ENCODE results near the gene RTF2.
A peak's percentile ranks its signal among the peaks of the same experiment; 100 is the strongest.

The RTF2 gene

DNA sequence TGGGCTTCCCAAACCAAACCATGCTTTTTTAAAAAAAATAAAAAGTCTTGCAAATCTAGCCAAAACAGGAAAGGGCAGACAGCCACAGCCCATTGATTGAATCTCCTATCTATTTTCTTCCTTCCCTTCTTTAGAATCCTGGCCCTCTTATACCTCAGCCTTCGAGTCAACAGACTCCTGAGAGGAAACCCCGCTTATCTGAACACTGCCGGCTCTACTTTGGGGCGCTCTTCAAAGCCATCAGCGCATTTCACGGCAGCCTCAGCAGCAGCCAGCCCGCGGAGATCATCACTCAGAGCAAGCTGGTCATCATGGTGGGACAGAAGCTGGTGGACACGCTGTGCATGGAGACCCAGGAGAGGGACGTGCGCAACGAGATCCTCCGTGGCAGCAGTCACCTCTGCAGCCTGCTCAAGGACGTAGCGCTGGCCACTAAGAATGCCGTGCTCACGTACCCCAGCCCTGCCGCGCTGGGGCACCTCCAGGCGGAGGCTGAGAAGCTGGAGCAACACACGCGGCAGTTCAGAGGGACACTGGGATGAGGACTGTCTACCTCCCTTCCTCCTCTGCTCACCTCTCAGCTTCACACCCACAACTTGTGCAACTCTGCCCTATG lies 10.1 kb upstream of the RTF2 start:
- Mint-ChIP-seq H3K27ac (no peak overlapping the region), H3K9me3 (no peaks in the 10 kb centered on the region), H3K27me3 (ENCODE audit: low read depth, poor library complexity) (peaks cover 68% of the 10 kb centered on the region), H3K4me3 (no peak overlapping the region), H3K36me3 (ENCODE audit: low read depth) (no peaks in the 10 kb centered on the region), H3K4me1 (no peaks in the 10 kb centered on the region)
- TF ChIP-seq, protein P1, sequence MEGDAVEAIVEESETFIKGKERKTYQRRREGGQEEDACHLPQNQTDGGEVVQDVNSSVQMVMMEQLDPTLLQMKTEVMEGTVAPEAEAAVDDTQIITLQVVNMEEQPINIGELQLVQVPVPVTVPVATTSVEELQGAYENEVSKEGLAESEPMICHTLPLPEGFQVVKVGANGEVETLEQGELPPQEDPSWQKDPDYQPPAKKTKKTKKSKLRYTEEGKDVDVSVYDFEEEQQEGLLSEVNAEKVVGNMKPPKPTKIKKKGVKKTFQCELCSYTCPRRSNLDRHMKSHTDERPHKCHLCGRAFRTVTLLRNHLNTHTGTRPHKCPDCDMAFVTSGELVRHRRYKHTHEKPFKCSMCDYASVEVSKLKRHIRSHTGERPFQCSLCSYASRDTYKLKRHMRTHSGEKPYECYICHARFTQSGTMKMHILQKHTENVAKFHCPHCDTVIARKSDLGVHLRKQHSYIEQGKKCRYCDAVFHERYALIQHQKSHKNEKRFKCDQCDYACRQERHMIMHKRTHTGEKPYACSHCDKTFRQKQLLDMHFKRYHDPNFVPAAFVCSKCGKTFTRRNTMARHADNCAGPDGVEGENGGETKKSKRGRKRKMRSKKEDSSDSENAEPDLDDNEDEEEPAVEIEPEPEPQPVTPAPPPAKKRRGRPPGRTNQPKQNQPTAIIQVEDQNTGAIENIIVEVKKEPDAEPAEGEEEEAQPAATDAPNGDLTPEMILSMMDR (IDR thresholded peaks at IDR 0.05), result no peak
- no peak for DNase-seq

DNA sequence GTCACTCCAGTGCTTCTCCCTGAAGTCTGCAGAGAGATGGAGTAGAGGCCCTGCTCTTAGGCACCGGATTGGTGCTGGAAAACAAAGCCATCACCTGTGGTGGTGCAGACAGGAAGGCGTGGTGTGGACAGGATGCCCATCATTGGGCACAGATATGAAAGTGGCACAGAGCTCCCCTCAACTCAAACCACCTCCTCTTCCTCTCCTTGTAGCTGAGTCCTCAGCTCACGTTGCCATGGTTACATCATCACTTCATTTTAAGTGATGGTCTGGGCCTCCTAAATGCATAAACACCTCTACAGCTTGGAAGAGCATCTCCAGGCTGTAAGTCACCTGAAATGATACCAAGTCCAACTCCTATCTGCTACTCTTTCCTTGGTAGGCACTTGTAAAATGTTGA lies 8.0 kb upstream of the RTF2 start:
- H3K4me1 Mint-ChIP-seq, result no peaks in the 10 kb centered on the region
- H3K9me3 Mint-ChIP-seq, result no peaks in the 10 kb centered on the region
- no peak overlapping the region for H3K27ac Mint-ChIP-seq
- no peak for DNase-seq
- H3K4me3 Mint-ChIP-seq, result no peak overlapping the region
- TF ChIP-seq, protein P1 (IDR thresholded peaks at IDR 0.05), result no peak
- peaks cover 65% of the 10 kb centered on the region for H3K27me3 Mint-ChIP-seq (ENCODE audit: low read depth, poor library complexity)
- H3K36me3 Mint-ChIP-seq (ENCODE audit: low read depth), result no peaks in the 10 kb centered on the region

DNA sequence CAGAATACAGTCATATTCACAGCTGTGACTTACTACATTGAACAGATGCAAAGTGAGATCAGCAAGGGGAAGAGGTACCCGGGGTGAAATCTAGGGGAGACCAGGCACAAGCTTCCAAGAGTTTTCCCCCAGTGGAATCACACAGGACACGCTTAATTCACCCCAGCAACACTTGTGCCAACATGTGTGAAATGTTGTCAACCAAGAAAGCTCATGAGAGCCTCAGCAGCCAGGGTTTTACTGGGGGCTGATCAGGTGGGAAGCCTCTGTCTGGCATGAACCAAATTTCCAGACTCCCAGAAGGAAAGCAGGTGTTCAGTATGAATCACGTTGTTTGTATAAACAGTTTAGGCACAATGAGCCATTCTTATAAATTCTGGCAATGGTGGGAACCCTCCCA lies 6.9 kb upstream of the RTF2 start:
- TF ChIP-seq, protein P1 (IDR thresholded peaks at IDR 0.05), result no peak
- H3K4me1 Mint-ChIP-seq, result no peaks in the 10 kb centered on the region
- H3K36me3 Mint-ChIP-seq (ENCODE audit: low read depth), result no peaks in the 10 kb centered on the region
- DNase-seq, result no peak
- H3K9me3 Mint-ChIP-seq, result no peaks in the 10 kb centered on the region
- H3K27me3 Mint-ChIP-seq (ENCODE audit: low read depth, poor library complexity), result peaks cover 63% of the 10 kb centered on the region
- H3K27ac Mint-ChIP-seq, result no peak overlapping the region
- no peak overlapping the region for H3K4me3 Mint-ChIP-seq

DNA sequence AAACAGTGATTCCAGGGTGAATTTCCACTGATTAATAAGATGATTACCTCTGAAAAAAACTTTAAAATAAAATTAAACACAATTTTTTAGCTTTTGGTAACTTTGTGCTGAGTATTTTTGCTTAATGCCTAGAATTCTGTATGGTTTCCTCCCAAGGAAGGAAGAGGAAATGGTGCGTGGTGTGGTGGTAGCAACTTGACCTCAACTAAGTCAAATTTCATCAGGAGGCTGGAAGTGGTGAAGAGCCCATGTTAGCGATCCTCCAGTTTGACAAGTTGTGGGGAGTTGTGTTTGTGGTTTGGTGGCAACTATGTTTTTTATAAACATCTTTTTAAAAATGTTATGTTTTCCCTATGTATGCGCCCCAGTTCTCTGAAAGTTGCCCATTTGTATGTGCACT lies 5.0 kb upstream of the RTF2 start:
- no peaks in the 10 kb centered on the region for H3K36me3 Mint-ChIP-seq (ENCODE audit: low read depth)
- H3K9me3 Mint-ChIP-seq, result no peaks in the 10 kb centered on the region
- peaks cover 5% of the 10 kb centered on the region for H3K4me1 Mint-ChIP-seq
- no peak overlapping the region for H3K27ac Mint-ChIP-seq
- TF ChIP-seq, protein P1 (IDR thresholded peaks at IDR 0.05), result no peak
- peaks cover 66% of the 10 kb centered on the region for H3K27me3 Mint-ChIP-seq (ENCODE audit: low read depth, poor library complexity)
- no peak for DNase-seq
- H3K4me3 Mint-ChIP-seq, result no peak overlapping the region

DNA sequence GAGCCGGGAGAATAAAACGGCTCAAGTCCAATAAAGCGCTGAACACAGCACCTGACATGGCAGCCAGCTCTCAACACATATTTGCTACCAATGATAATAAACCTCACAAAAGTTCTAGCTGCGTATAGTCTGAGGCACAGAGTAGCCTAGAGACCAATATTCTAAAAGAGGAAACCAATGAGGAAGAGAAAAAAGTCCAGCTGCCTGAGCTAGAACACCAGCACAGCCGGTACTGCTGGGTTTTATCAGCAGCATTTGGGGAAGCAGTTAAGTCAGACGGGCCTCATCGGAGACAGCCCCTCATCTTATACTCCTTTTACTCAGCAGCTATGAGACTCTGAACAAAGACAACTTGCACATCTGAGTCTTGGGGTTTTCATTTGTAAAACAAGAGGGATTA lies 2.4 kb upstream of the RTF2 start:
- Mint-ChIP-seq H3K4me1 (peaks cover 23% of the 10 kb centered on the region), H3K27me3 (ENCODE audit: low read depth, poor library complexity) (peaks cover 43% of the 10 kb centered on the region), H3K4me3 (no peak overlapping the region), H3K9me3 (no peaks in the 10 kb centered on the region), H3K27ac (no peak overlapping the region), H3K36me3 (ENCODE audit: low read depth) (no peaks in the 10 kb centered on the region)
- DNase-seq, result no peak
- TF ChIP-seq, protein P1 (IDR thresholded peaks at IDR 0.05), result no peak

DNA sequence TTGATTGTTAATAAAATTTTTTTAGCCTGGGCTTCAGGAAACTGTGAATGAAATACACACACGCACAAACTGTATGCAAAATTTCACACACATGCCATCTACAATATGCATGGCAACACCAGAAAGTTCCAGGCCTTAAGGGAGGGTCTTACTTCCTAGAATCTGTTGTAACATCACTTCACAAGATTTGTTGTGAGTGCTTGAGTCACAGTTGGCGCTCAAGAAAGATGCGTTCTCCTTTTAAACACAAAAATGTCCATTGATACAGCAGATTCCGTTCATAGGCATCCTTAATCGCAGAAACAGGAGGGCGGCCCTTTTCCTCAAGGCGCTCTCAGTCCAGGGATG lies 485 bp upstream of the RTF2 start:
- Mint-ChIP-seq H3K27me3 (ENCODE audit: low read depth, poor library complexity) (peaks cover 25% of the 10 kb centered on the region), H3K9me3 (no peaks in the 10 kb centered on the region), H3K4me3 (peak overlapping the region; percentile 100)

More for the DNA sequence above, 485 bp upstream of the RTF2 start:
- H3K27ac Mint-ChIP-seq, result peak overlapping the region; percentile 100
- DNase-seq, result no peak
- peaks cover 23% of the 10 kb centered on the region for H3K4me1 Mint-ChIP-seq
- TF ChIP-seq, protein P1 (IDR thresholded peaks at IDR 0.05), result no peak
- H3K36me3 Mint-ChIP-seq (ENCODE audit: low read depth), result no peaks in the 10 kb centered on the region

Measured in nephron progenitor cell (in vitro differentiated cells).